Heart left ventricle (tissue), 13 donors: Measurements from ENCODE around the gene ANXA9.

Experiments used
- POLR2A ChIP-seq, 2 donors: fragments of 450-650 bp; IDR thresholded peaks; one replicate each; pipeline ENCODE4 v1.6.1; 2017; ENCODE audit warnings: antibody characterized with exemption in 2 of 2, mild to moderate bottlenecking in 2 of 2, moderate library complexity in 2 of 2
- TF ChIP-seq, protein P1 (sequence below), 12 donors: fragments of 200-600 bp; sonication (generic) in 4 of 12; IDR thresholded peaks; one replicate each; pipeline versions ENCODE4 v1.5.0 to v1.8.0; 2018 to 2022; ENCODE audit warnings: antibody characterized with exemption in 12 of 12, mild to moderate bottlenecking in 5 of 12
- donor health status: ischemic (EF 13 %, LVEDD 7.1; RV severe dilation, severe dysfunction).
- donor health status: DM: no; HTN: yes; CAD: no.
- donor health status: DM: no; HTN: no; CAD: no.
- donor health status: ischemic (EF 25% LVEDD 6.9; RV normal size, moderate dysfunction).
- donor health status: ischemic (EF 25% LVEDD 5.7; RV mildly dilated, moderate dysfunction).
- donor health status: ischemic (EF 35%, LVEDD 5.7; RV mildly dilated, moderate dysfunction).
- donor health status: nonischemic (EF 11% LVEDD 7.7; RV severe dilation, severe dysfunction).
- donor health status: DM: yes; HTN: yes; CAD: no.
- donor health status: PGD.
- donor health status: ischemic (EF 29% LVEDD 5.4; RV normal size, mild dysfunction).
- donor health status: nonischemic (EF 23%, LVEDD 6.1; RV moderate dilation, normal function).

DNA sequence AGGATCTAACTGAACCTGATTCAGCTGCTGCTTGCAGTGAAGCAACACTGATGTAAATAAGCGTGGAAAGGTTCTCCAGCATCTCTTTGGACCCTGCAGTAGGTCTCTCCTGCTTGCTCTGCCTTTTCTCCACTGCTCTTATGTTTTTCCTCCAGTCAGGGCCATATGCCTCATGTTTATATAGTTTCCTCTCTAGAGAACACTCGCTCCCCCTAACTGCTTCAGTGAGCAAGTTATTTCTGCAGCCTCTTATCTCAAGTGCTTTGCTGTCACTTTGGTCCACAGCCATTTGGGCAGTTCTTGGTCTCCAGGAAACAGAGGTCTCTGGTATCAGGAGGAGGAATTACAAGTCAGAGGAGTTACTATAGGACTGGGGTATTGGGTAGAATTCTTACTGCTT lies 31.4 kb downstream of the ANXA9 start:
- peak in 1 of 2 donors; percentile 43 for TF ChIP-seq POLR2A (IDR thresholded peaks at IDR 0.05)
- TF ChIP-seq, protein P1, sequence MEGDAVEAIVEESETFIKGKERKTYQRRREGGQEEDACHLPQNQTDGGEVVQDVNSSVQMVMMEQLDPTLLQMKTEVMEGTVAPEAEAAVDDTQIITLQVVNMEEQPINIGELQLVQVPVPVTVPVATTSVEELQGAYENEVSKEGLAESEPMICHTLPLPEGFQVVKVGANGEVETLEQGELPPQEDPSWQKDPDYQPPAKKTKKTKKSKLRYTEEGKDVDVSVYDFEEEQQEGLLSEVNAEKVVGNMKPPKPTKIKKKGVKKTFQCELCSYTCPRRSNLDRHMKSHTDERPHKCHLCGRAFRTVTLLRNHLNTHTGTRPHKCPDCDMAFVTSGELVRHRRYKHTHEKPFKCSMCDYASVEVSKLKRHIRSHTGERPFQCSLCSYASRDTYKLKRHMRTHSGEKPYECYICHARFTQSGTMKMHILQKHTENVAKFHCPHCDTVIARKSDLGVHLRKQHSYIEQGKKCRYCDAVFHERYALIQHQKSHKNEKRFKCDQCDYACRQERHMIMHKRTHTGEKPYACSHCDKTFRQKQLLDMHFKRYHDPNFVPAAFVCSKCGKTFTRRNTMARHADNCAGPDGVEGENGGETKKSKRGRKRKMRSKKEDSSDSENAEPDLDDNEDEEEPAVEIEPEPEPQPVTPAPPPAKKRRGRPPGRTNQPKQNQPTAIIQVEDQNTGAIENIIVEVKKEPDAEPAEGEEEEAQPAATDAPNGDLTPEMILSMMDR (IDR thresholded peaks at IDR 0.05) = peak in 3 of 12 donors; percentile 11 to 17 (median 13)
